Naive thymus-derived CD8-positive, alpha-beta T cell (primary cell): ENCODE results near the gene SLC19A1. TPM values are rescaled to one million over a fixed set of nuclear protein-coding genes. Genes with fewer than 3 reads are reported as not detected.
A peak's percentile ranks its signal among the peaks of the same experiment; 100 is the strongest.

Experiments used
- ATAC-seq, 2 donors: fragments of 150-1000 bp; cut with Tn5 transposase in 1 of 2; sonication (Bioruptor Pico), chemical (Tn5 transposase) in 1 of 2; 1 replicate in 1 of 2; 2 replicates in 1 of 2; pipeline ENCODE4 v1.10.0; 2021; ENCODE audit warnings: mild to moderate bottlenecking in 2 of 2, moderate library complexity in 2 of 2
- POLR2A ChIA-PET: fragments of 350-600 bp; sonication (Branson Sonifier 250); formaldehyde crosslinking; loops from one replicate; lab custom pipeline; 2021; ENCODE audit warnings: antibody characterized with exemption; lab: Charles Lee
- DNase-seq, 10 donors: peaks; one replicate each; pipeline versions ENCODE4 v3.0.0 to v3.0.0-alpha.2; 2020 to 2022
- H3K27ac Mint-ChIP-seq, 10 donors: one replicate each; pipeline ENCODE4 v1.8.0; 2020 to 2022; ENCODE audit warnings: mild to moderate bottlenecking in 10 of 10, mixed read lengths in 10 of 10, moderate library complexity in 4 of 10, inconsistent platforms in 1 of 10
- H3K27me3 Mint-ChIP-seq, 5 donors: one replicate each; pipeline ENCODE4 v1.8.0; 2021 to 2022; ENCODE audit warnings: mixed read lengths in 5 of 5
- H3K36me3 Mint-ChIP-seq, 3 donors: one replicate each; pipeline ENCODE4 v1.8.0; 2020 to 2022; ENCODE audit warnings: mixed read lengths in 3 of 3, mild to moderate bottlenecking in 2 of 3, inconsistent platforms in 1 of 3
- H3K4me1 Mint-ChIP-seq, 4 donors: one replicate each; pipeline ENCODE4 v1.8.0; 2021 to 2022; ENCODE audit warnings: mixed read lengths in 4 of 4
- H3K4me3 Mint-ChIP-seq, 10 donors: one replicate each; pipeline ENCODE4 v1.8.0; 2020 to 2022; ENCODE audit warnings: mild to moderate bottlenecking in 10 of 10, mixed read lengths in 10 of 10, moderate library complexity in 6 of 10, inconsistent platforms in 1 of 10
- H3K9me3 Mint-ChIP-seq, 9 donors: one replicate each; pipeline ENCODE4 v1.8.0; 2020 to 2022; ENCODE audit warnings: mixed read lengths in 9 of 9, mild to moderate bottlenecking in 3 of 9, inconsistent platforms in 1 of 9, moderate library complexity in 1 of 9
- polyA plus RNA-seq, 3 donors: library from polyadenylated mRNA; unstranded; fragments of 300-500 nt; fragmentation: Illumina TruSeq; gene quantifications; one replicate each; pipeline ENCODE4 v1.2.3, GENCODE V29; 2021
- total RNA-seq, 8 experiments: library from RNA in 2 of 8; stranded (reverse) in 2 of 8; gene quantifications; one replicate each; pipeline ENCODE4 v1.2.3 and lab custom pipeline; 2021 to 2026

Gene SLC19A1
- total and polyA plus RNA-seq, 5 experiments from 2014 or later = 4.6 to 14.4 (median 10.2) TPM

DNA sequence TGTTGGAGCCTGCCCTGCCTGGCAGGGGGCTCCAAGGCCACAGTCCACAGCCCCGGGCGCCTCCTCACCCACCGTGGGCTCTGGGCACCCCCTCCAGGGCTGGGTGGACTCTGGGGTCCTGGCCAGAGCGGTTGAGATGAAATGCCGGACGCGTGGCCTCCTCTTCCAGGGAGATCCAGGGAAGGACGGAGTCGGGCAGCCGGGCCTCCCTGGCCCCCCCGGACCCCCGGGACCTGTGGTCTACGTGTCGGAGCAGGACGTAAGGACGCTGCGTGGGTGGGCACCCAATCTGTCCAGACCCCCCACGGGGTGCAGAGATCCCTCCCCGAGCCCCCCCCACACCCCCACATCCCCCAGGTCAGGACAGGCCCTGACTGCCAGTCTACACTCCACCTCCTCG is 51.2 kb downstream of the SLC19A1 start:
- H3K4me1 Mint-ChIP-seq = peaks cover 0 to 5% (median 0%) of the 10 kb centered on the region in 4 donors
- no peaks in the 10 kb centered on the region for H3K27me3 Mint-ChIP-seq
- H3K27ac Mint-ChIP-seq = no peak overlapping the region
- no peaks in the 10 kb centered on the region for H3K36me3 Mint-ChIP-seq
- H3K4me3 Mint-ChIP-seq = no peak overlapping the region
- POLR2A ChIA-PET = no interaction called here
- no peaks in the 10 kb centered on the region for H3K9me3 Mint-ChIP-seq
- ATAC-seq (no peak), DNase-seq (no peak)

- DNase-seq (no peak), ATAC-seq (no peak)
- H3K9me3 Mint-ChIP-seq = no peaks in the 10 kb centered on the region
- H3K4me3 Mint-ChIP-seq = no peak overlapping the region
- POLR2A ChIA-PET = no interaction called here
- H3K27ac Mint-ChIP-seq = no peak overlapping the region
- no peaks in the 10 kb centered on the region for H3K27me3 Mint-ChIP-seq
- no peaks in the 10 kb centered on the region for H3K36me3 Mint-ChIP-seq
- peaks cover 0 to 5% (median 0%) of the 10 kb centered on the region in 4 donors for H3K4me1 Mint-ChIP-seq
Measured at GRCh38 chr21:45490049-45490731, 52.0 kb downstream of the SLC19A1 start.

DNA sequence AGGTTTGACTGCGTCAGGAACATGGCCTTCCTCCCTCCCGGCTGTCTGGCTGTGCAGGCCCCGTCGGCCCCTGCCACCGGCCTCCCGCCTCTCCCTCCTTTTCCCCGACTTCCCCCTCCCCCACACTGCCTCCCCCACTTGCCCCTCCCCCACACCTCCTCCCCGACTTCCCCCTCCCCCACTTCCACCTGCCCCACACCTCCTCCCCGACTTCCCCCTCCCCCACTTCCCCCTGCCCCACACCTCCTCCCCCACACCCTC is 52.6 kb downstream of the SLC19A1 start:
- no peaks in the 10 kb centered on the region for H3K27me3 Mint-ChIP-seq
- ATAC-seq (no peak), DNase-seq (no peak)
- H3K27ac Mint-ChIP-seq = peak overlapping the region in 1 of 10 donors; percentile 52
- H3K9me3 Mint-ChIP-seq = no peaks in the 10 kb centered on the region
- POLR2A ChIA-PET = no interaction called here
- peak overlapping the region in 1 of 10 donors; percentile 31 for H3K4me3 Mint-ChIP-seq
- no peaks in the 10 kb centered on the region for H3K36me3 Mint-ChIP-seq
- peaks cover 0 to 5% (median 0%) of the 10 kb centered on the region in 4 donors for H3K4me1 Mint-ChIP-seq

GRCh38 chr21:45488931-45489721 is 53.1 kb downstream of the SLC19A1 start:
- peak in 1 of 10 donors; percentile 20 for DNase-seq
- no peak for ATAC-seq
- Mint-ChIP-seq H3K27me3 (no peaks in the 10 kb centered on the region), H3K9me3 (no peaks in the 10 kb centered on the region), H3K4me3 (peak overlapping the region in 1 of 10 donors; percentile 31), H3K4me1 (peaks cover 4 to 10% (median 5%) of the 10 kb centered on the region in 4 donors), H3K27ac (peak overlapping the region in 2 of 10 donors; percentile 47 to 70), H3K36me3 (no peaks in the 10 kb centered on the region)
- POLR2A ChIA-PET = no interaction called here

DNA sequence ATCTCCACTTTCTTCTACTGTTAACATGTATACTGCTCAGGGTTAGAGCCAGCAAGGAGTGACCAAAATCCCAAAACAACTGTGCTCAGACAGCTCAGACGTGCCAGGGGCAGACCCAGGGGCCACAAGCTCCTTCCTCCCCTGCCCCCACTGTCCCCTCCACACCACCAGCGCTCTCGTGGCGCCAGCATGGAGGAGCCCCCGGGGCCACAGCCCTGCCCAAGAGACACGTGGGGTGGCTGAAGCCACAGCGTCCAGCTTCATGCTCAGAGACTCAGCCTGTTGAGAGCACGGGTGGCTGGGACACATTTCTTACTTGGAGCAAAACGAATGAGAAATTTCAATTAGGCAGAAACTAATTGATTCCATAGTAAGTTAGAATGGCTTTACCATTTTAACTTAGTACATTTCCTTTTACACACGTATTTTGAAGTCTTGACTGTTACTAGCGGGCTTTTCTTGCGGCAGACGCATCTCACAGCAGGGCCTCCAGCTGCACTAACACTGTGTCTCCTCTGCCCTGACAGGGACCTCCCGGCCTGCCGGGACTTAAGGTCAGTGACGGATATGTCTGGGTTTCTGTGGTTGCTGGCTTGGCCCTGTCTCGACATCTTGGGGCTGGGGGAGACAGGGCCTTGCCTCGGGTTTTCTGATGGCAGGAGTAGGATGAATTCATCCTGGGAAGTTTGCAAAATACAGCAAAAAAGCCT is 54.2 kb downstream of the SLC19A1 start:
- Mint-ChIP-seq H3K27ac (peak overlapping the region in 2 of 10 donors; percentile 6 to 29), H3K4me3 (no peak overlapping the region), H3K4me1 (peaks cover 9 to 21% (median 12%) of the 10 kb centered on the region in 4 donors), H3K9me3 (no peaks in the 10 kb centered on the region), H3K36me3 (no peaks in the 10 kb centered on the region), H3K27me3 (no peaks in the 10 kb centered on the region)
- POLR2A ChIA-PET = no interaction called here
- DNase-seq (no peak), ATAC-seq (no peak)

DNA sequence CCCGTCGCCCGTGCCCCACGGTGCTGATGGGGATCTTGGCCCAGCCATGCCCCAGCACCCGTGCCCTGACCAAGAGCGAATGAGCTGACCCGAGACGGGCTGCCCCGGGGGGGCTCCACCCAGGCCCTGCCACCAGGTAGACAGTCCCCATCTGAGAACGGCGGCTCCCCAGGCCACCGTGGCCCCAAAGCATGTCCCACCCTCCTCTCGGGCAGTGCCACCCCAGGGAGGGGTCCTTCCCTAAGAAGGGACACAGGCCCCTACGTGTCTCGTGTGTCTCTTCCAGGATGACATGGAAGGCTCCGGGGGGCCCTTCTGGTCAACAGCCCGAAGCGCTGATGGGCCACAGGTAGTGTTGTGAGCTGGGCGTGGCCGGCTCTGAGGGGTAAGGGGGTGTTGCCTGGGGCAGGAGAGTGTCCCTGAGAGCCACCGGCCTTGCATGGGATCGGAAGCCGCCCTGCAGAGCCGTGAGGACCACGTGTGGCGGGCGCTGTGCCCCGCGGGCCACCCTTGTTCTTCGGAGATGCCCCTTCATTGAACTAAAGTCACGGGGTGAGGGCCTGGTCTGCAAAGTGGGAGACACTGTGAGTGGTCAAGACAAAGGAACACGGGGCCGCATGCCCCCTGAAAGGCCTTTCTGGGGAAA is 55.0 kb downstream of the SLC19A1 start:
- POLR2A ChIA-PET = no interaction called here
- ATAC-seq = no peak
- H3K36me3 Mint-ChIP-seq = no peaks in the 10 kb centered on the region
- no peaks in the 10 kb centered on the region for H3K9me3 Mint-ChIP-seq
- H3K4me1 Mint-ChIP-seq = peaks cover 11 to 21% (median 19%) of the 10 kb centered on the region in 4 donors
- no peak for DNase-seq
- no peak overlapping the region for H3K4me3 Mint-ChIP-seq
- peak overlapping the region in 2 of 10 donors; percentile 28 to 64 for H3K27ac Mint-ChIP-seq
- H3K27me3 Mint-ChIP-seq = no peaks in the 10 kb centered on the region

DNA sequence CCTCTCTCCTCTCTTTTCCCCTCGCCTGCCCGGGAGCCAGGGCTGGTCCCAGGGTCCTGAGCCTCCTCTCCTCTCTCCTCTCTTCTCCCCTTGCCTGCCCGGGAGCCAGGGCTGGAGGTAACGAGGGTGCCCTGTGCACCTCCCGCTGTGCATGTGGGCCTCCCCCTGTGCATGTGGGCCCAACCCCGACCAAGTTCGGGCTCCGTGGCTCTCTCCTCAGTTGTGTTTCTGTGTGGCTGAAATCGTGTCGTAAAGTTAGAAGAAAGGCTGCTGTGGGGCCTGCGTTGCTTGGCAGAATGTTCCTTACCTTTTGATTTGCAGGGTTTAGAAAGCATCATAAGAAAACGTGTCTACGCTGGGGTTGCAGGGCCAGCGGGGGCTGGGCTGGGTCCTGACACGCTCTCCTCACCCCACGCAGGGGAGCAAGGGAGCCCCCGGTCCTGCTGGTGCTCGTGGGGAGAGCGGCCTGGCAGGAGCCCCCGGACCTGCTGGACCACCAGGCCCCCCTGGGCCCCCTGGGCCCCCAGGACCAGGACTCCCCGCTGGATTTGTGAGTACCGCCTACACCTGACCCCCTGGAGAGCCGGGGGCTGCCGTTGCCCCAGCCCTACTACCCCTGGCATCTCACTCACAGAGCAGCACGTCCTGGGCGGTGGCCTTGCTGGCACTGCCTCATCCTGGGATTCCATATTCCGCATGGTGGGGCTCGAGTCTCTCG is 55.6 kb downstream of the SLC19A1 start:
- Mint-ChIP-seq H3K4me3 (peak overlapping the region in 1 of 10 donors; percentile 50), H3K27ac (peak overlapping the region in 7 of 10 donors; percentile 28 to 83 (median 58))

DNA sequence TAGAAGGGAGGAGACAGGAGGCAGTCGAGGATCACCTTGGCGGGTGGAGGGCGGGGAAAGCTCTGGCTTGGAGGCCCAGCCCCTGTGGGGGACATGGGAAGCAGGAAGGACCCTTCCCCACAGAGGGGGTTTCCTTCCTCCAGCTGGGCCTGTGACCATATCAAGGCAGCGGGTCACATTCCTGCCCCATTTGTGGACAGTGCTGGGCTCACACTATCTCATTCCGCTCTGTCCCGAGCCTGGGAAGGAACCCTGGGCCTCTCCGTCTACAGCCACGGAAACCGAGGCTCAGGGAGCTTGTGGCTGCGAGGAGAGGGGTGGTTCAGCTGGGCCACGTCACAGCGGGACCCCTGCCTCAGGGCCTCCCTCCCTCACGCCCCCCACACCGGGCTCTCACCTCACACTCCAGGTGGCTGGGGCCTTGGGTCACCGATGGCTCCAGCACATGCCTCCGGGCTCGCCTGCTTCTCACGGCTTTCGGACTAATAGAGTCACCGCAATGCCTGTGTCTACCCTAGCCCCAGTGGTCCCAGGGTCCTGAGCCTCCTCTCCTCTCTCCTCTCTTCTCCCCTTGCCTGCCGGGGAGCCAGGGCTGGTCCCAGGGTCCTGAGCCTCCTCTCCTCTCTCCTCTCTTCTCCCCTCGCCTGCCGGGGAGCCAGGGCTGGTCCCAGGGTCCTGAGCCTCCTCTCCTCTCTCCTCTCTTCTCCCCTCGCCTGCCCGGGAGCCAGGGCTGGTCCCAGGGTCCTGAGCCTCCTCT is 56.4 kb downstream of the SLC19A1 start:
- Mint-ChIP-seq H3K9me3 (no peaks in the 10 kb centered on the region), H3K36me3 (no peaks in the 10 kb centered on the region), H3K4me1 (peaks cover 11 to 26% (median 22%) of the 10 kb centered on the region in 4 donors), H3K4me3 (no peak overlapping the region), H3K27me3 (no peaks in the 10 kb centered on the region), H3K27ac (peak overlapping the region in 1 of 10 donors; percentile 56)
- no peak for ATAC-seq
- POLR2A ChIA-PET = no interaction called here
- DNase-seq = no peak

More for the DNA sequence above, 55.6 kb downstream of the SLC19A1 start:
- peaks cover 11 to 22% (median 21%) of the 10 kb centered on the region in 4 donors for H3K4me1 Mint-ChIP-seq
- POLR2A ChIA-PET = no interaction called here
- H3K27me3 Mint-ChIP-seq = no peaks in the 10 kb centered on the region
- no peaks in the 10 kb centered on the region for H3K36me3 Mint-ChIP-seq
- DNase-seq (no peak), ATAC-seq (no peak)
- H3K9me3 Mint-ChIP-seq = no peaks in the 10 kb centered on the region

GRCh38 chr21:45484318-45484717 is 57.9 kb downstream of the SLC19A1 start:
- no peaks in the 10 kb centered on the region for H3K9me3 Mint-ChIP-seq

GRCh38 chr21:45482899-45483821 is 59.1 kb downstream of the SLC19A1 start:
- H3K27me3 Mint-ChIP-seq = no peaks in the 10 kb centered on the region

More at GRCh38 chr21:45484318-45484717, 57.9 kb downstream of the SLC19A1 start:
- no peaks in the 10 kb centered on the region for H3K36me3 Mint-ChIP-seq
- peak overlapping the region in 8 of 10 donors; percentile 47 to 79 (median 68) for H3K4me3 Mint-ChIP-seq
- ATAC-seq = no peak
- no peaks in the 10 kb centered on the region for H3K27me3 Mint-ChIP-seq
- POLR2A ChIA-PET = no interaction called here
- H3K27ac Mint-ChIP-seq = peak overlapping the region; percentile 65 to 90 (median 81)
- DNase-seq = no peak
- peaks cover 13 to 31% (median 27%) of the 10 kb centered on the region in 4 donors for H3K4me1 Mint-ChIP-seq

More at GRCh38 chr21:45482899-45483821, 59.1 kb downstream of the SLC19A1 start:
- Mint-ChIP-seq H3K4me1 (peaks cover 20 to 43% (median 39%) of the 10 kb centered on the region in 4 donors), H3K27ac (peak overlapping the region; percentile 89 to 98 (median 94)), H3K4me3 (peak overlapping the region; percentile 69 to 88 (median 81)), H3K36me3 (no peaks in the 10 kb centered on the region), H3K9me3 (no peaks in the 10 kb centered on the region)
- DNase-seq (peak in 5 of 10 donors; percentile 17 to 51 (median 38)), ATAC-seq (peak; percentile 29 to 43)
- POLR2A ChIA-PET = interaction anchor here (0.6 to 2.2 kb wide), 8 partner anchors 9 to 567 kb away, joined by 3 to 12 read pairs (median 3); partner anchors contain the start of genes POFUT2 and SLX9
